ENCODE measurements around the gene DMRTA1. TPM values are rescaled to one million over a fixed set of nuclear protein-coding genes. Genes with fewer than 3 reads are reported as not detected.
"Not testable (repeated sequence)": the region's sequence is repeated elsewhere in the genome, so short reads cannot be mapped to it uniquely, and the experiment has no call there.

The DMRTA1 gene
- total and polyA plus RNA-seq, 4 donors: 1.4 to 11.6 (median 4.5) TPM

- no peak for TF ChIP-seq ZBTB33 (IDR thresholded peaks at IDR 0.05)
- no peak for TF ChIP-seq HNF4A (conservative IDR thresholded peaks at IDR 0.05)
- no peak for TF ChIP-seq JUND (IDR thresholded peaks at IDR 0.05)
Observed at GRCh38 chr9:22433691-22434090, 12.9 kb upstream of the DMRTA1 start (continued).

- H3K27me3 ChIP-seq (ENCODE audit: control insufficient read depth in 4 of 4, insufficient read depth in 4 of 4, low read length in 3 of 4); H3K36me3 ChIP-seq (ENCODE audit: control insufficient read depth in 4 of 4, insufficient read depth in 3 of 4, low read depth in 1 of 4, low read length in 3 of 4); H3K27ac ChIP-seq (ENCODE audit: low read depth in 1 of 2, low read length in 2 of 2); H3K9me3 ChIP-seq (ENCODE audit: control insufficient read depth in 4 of 4, low read length in 3 of 4); H3K4me3 ChIP-seq (ENCODE audit: low read depth in 1 of 3, low read length in 3 of 3); DNase-seq (ENCODE audit: low spot score); H3K9ac ChIP-seq (ENCODE audit: low read depth in 1 of 2, low read length in 2 of 2): not testable (repeated sequence)
- peaks cover 0 to 11% (median 4%) of the 10 kb centered on the region in 4 donors for H3K4me1 ChIP-seq (ENCODE audit: control insufficient read depth in 4 of 4, insufficient read depth in 4 of 4, low read length in 3 of 4)
- TF ChIP-seq RXRA (IDR thresholded peaks at IDR 0.05): peak in 1 of 2 donors; percentile 9
- peak; percentile 32 to 64 for TF ChIP-seq HNF4A (conservative IDR thresholded peaks at IDR 0.05)
- 27% methylated on average over 3 of the region's 3 CpGs for WGBS
Observed at GRCh38 chr9:22435252-22435651, 11.4 kb upstream of the DMRTA1 start.

GRCh38 chr9:22437461-22438067, 9.1 kb upstream of the DMRTA1 start:
- TF ChIP-seq YY1 (IDR thresholded peaks at IDR 0.05) (peak; percentile 90), RXRA (IDR thresholded peaks at IDR 0.05) (peak; percentile 99), JUND (IDR thresholded peaks at IDR 0.05) (peak; percentile 81 to 83), MAX (IDR thresholded peaks at IDR 0.05) (peak; percentile 76), REST (IDR thresholded peaks at IDR 0.05) (peak; percentile 70), FOXA2 (IDR thresholded peaks at IDR 0.05) (peak; percentile 32), RAD21 (IDR thresholded peaks at IDR 0.05) (peak in 1 of 2 donors; percentile 14), NR2F2 (IDR thresholded peaks at IDR 0.05) (peak; percentile 77), GABPA (IDR thresholded peaks at IDR 0.05 in 1 of 2, conservative IDR thresholded peaks at IDR 0.05 in 1 of 2) (peak in 1 of 2 donors; percentile 43), ZBTB33 (IDR thresholded peaks at IDR 0.05) (peak; percentile 84), SP1 (IDR thresholded peaks at IDR 0.05) (peak; percentile 93), HNF4G (IDR thresholded peaks at IDR 0.05) (peak; percentile 91), HNF4A (conservative IDR thresholded peaks at IDR 0.05) (peak; percentile 96 to 97), ATF3 (IDR thresholded peaks at IDR 0.05) (peak; percentile 97)
- H3K4me3 ChIP-seq (ENCODE audit: low read depth in 1 of 3, low read length in 3 of 3); H3K9me3 ChIP-seq (ENCODE audit: control insufficient read depth in 4 of 4, low read length in 3 of 4); H3K36me3 ChIP-seq (ENCODE audit: control insufficient read depth in 4 of 4, insufficient read depth in 3 of 4, low read depth in 1 of 4, low read length in 3 of 4); DNase-seq (ENCODE audit: low spot score); H3K27me3 ChIP-seq (ENCODE audit: control insufficient read depth in 4 of 4, insufficient read depth in 4 of 4, low read length in 3 of 4); H3K9ac ChIP-seq (ENCODE audit: low read depth in 1 of 2, low read length in 2 of 2): not testable (repeated sequence)
- 34% methylated on average over 8 of the region's 8 CpGs for WGBS
- Histone ChIP-seq H3K4me1 (ENCODE audit: control insufficient read depth in 4 of 4, insufficient read depth in 4 of 4, low read length in 3 of 4) (peaks cover 0 to 11% (median 4%) of the 10 kb centered on the region in 4 donors), H3K27ac (ENCODE audit: low read depth in 1 of 2, low read length in 2 of 2) (peak overlapping the region; percentile 35 to 56)
